IMR-90 (cell line): ENCODE measurements around the gene MEIS2. TPM values are rescaled to one million over a fixed set of nuclear protein-coding genes. Genes with fewer than 3 reads are reported as not detected.

ENCODE experiments used
- ATAC-seq: fragments of 200-7000 bp; cut with Tn5 transposase; 2 replicates; pipeline ENCODE4 v1.9.1; 2020; ENCODE audit warnings: low read depth, mild to moderate bottlenecking, moderate library complexity
- BruUV-seq: library from RNA; stranded (reverse); fragments of 400-500 nt; replicated peaks from 2 replicates; lab custom pipeline; 2021; lab: Mats Ljungman, UMichigan
- CTCF ChIA-PET: fragments of 300-600 bp; formaldehyde crosslinking; extraction: SDS; loops from one replicate; lab custom pipeline; 2021; ENCODE audit warnings: antibody characterized with exemption; lab: Yijun Ruan, JAX
- POLR2A ChIA-PET: fragments of 300-600 bp; sonication (Branson Sonifier 250); formaldehyde crosslinking; loops from one replicate; lab custom pipeline; 2022; ENCODE audit warnings: antibody characterized with exemption; ENCODE audit not compliant: unreplicated experiment; lab: Charles Lee
- DNase-seq: peaks from one replicate; pipeline ENCODE4 v3.0.0; 2013
- H2AFZ ChIP-seq: replicated peaks from 2 replicates; pipeline ENCODE3; 2013; ENCODE audit warnings: low read length, mild to moderate bottlenecking; ENCODE audit not compliant: poor library complexity
- H2AK5ac ChIP-seq: 2 replicates; pipeline ENCODE4 v1.6.1; 2013; ENCODE audit warnings: low read depth, low read length, inconsistent platforms
- H2AK9ac ChIP-seq: replicated peaks from 2 replicates; pipeline ENCODE3; 2013; ENCODE audit warnings: mild to moderate bottlenecking, low read depth, low read length, moderate library complexity; ENCODE audit not compliant: poor library complexity
- H2BK120ac ChIP-seq: 2 replicates; pipeline ENCODE4 v1.6.1; 2013; ENCODE audit warnings: low read depth, low read length, inconsistent platforms
- H2BK15ac ChIP-seq: 3 replicates; pipeline ENCODE4 v1.6.1; 2013; ENCODE audit warnings: low read depth, low read length, inconsistent platforms
- H2BK20ac ChIP-seq: 2 replicates; pipeline ENCODE4 v1.6.1; 2013; ENCODE audit warnings: low read depth, mild to moderate bottlenecking, inconsistent platforms, low read length, moderate library complexity
- H2BK5ac ChIP-seq: 2 replicates; pipeline ENCODE4 v1.6.1; 2013; ENCODE audit warnings: mild to moderate bottlenecking, low read depth, low read length, inconsistent platforms; ENCODE audit not compliant: poor library complexity, severe bottlenecking
- H3K14ac ChIP-seq: replicated peaks from 2 replicates; pipeline ENCODE4 v1.6.1; 2013; ENCODE audit warnings: low read depth, low read length, inconsistent platforms
- H3K18ac ChIP-seq: 2 replicates; pipeline ENCODE4 v1.6.1; 2013; ENCODE audit warnings: low read depth, low read length, control low read depth
- H3K23ac ChIP-seq: 2 replicates; pipeline ENCODE4 v1.6.1; 2013; ENCODE audit warnings: low read depth, low read length, inconsistent platforms
- H3K27ac ChIP-seq: 2 replicates; pipeline ENCODE4 v1.5.1; 2013; ENCODE audit warnings: mild to moderate bottlenecking, control low read depth, low read length; ENCODE audit not compliant: insufficient read depth
- H3K27me3 ChIP-seq: 2 replicates; pipeline ENCODE4 v1.6.1; 2013; ENCODE audit warnings: low read length; ENCODE audit not compliant: control insufficient read depth, insufficient read depth
- H3K36me3 ChIP-seq: 2 replicates; pipeline ENCODE4 v1.6.1; 2013; ENCODE audit warnings: low read length, mixed read lengths; ENCODE audit not compliant: control insufficient read depth, insufficient read depth
- H3K4ac ChIP-seq: 2 replicates; pipeline ENCODE4 v1.6.1; 2013; ENCODE audit warnings: low read depth, low read length, inconsistent platforms
- H3K4me1 ChIP-seq: 2 replicates; pipeline ENCODE4 v1.6.1; 2013; ENCODE audit warnings: low read length, mixed read lengths; ENCODE audit not compliant: control insufficient read depth, insufficient read depth
- H3K4me2 ChIP-seq: 2 replicates; pipeline ENCODE4 v1.6.1; 2013; ENCODE audit warnings: low read depth, mild to moderate bottlenecking, control low read depth, low read length, moderate library complexity
- H3K4me3 ChIP-seq: 2 replicates; pipeline ENCODE4 v1.5.1; 2013; ENCODE audit warnings: low read depth, mild to moderate bottlenecking, control low read depth, low read length, moderate library complexity; ENCODE audit not compliant: insufficient read depth
- H3K56ac ChIP-seq: 2 replicates; pipeline ENCODE4 v1.6.1; 2013; ENCODE audit warnings: low read length, inconsistent platforms; ENCODE audit not compliant: insufficient read depth; ENCODE audit errors: extremely low read depth
- H3K79me1 ChIP-seq, 2 experiments: 2 replicates each; pipeline ENCODE4 v1.6.1; 2013; ENCODE audit warnings: low read length in 2 of 2, inconsistent platforms in 1 of 2, low read depth in 1 of 2
- H3K9ac ChIP-seq: 2 replicates; pipeline ENCODE4 v1.6.1; 2013; ENCODE audit warnings: low read depth, low read length, control low read depth
- H3K9me1 ChIP-seq: 2 replicates; pipeline ENCODE4 v1.6.1; 2013; ENCODE audit warnings: low read length, inconsistent platforms; ENCODE audit not compliant: insufficient read depth
- H3K9me3 ChIP-seq: 2 replicates; pipeline ENCODE4 v1.6.1; 2013; ENCODE audit warnings: low read length; ENCODE audit not compliant: control insufficient read depth, insufficient read depth
- H4K20me1 ChIP-seq: 2 replicates; pipeline ENCODE4 v1.6.1; 2013; ENCODE audit warnings: low read length, inconsistent platforms; ENCODE audit not compliant: insufficient read depth
- H4K5ac ChIP-seq: 2 replicates; pipeline ENCODE4 v1.6.1; 2013; ENCODE audit warnings: mild to moderate bottlenecking, low read depth, low read length, control low read depth
- H4K8ac ChIP-seq, 2 experiments: 2 replicates each; pipeline ENCODE4 v1.6.1; 2013; ENCODE audit warnings: low read depth in 2 of 2, low read length in 2 of 2, control low read depth in 1 of 2, inconsistent platforms in 1 of 2
- H4K91ac ChIP-seq: 2 replicates; pipeline ENCODE4 v1.6.1; 2013; ENCODE audit warnings: low read depth, low read length, inconsistent platforms; ENCODE audit not compliant: insufficient read depth
- MAFK ChIP-seq: IDR thresholded peaks from 2 replicates; pipeline ENCODE4 v1.6.1; 2012; ENCODE audit warnings: low read depth, low read length, improper control_type of control experiment
- RCOR1 ChIP-seq: IDR thresholded peaks from 2 replicates; pipeline ENCODE4 v1.6.1; 2012; ENCODE audit warnings: mild to moderate bottlenecking, low read length, improper control_type of control experiment; ENCODE audit not compliant: insufficient replicate concordance
- SMC3 ChIP-seq: fragments of 150-350 bp; IDR thresholded peaks from 2 replicates; pipeline ENCODE4 v1.6.1; 2016; ENCODE audit warnings: low read depth, mild to moderate bottlenecking, antibody characterized with exemption, low read length, moderate library complexity
- WGBS, 2 experiments: methylation state at CpG; one replicate each; pipeline versions ENCODE4 v1.1.5 to v1.1.7; 2013; ENCODE audit warnings: missing lambda C conversion rate in 2 of 2; ENCODE audit not compliant: insufficient read length in 1 of 2; ENCODE audit errors: extremely low coverage in 2 of 2; 5-methylcytosine and 5-hydroxymethylcytosine counted together
- dilution Hi-C: fragments of 300-500 bp; cut with HindIII; formaldehyde crosslinking; loops from one replicate; pipeline ENCODE4 v1.14.3; 2018; ENCODE audit warnings: low sequenced_read_pairs; ENCODE audit not compliant: unreplicated experiment
- in situ Hi-C: fragments of 300-500 bp; cut with MboI; formaldehyde crosslinking; loops from 3 replicates; pipeline ENCODE4 v1.14.3; 2019; ENCODE audit warnings: low sequenced_read_pairs, inconsistent platforms, mixed read lengths
- intact Hi-C: fragments of 100-400 bp; cut with micrococcal nuclease; formaldehyde crosslinking; loops from 2 replicates; pipeline ENCODE4 v1.10.0; 2022
- polyA plus RNA-seq, 3 experiments: library from polyadenylated mRNA; depleted of rRNA; stranded (reverse); fragments of >200 nt; gene quantifications; 2 replicates each; pipeline ENCODE4 v1.2.3, GENCODE V29; 2012; ENCODE audit warnings: low replicate concordance in 1 of 3
- total RNA-seq: library from RNA; depleted of rRNA; stranded (reverse); fragments of >200 nt; gene quantifications from 2 replicates; pipeline ENCODE4 v1.2.3, GENCODE V29; 2012
- TF ChIP-seq, protein P1 (sequence below): fragments of 150-350 bp; IDR thresholded peaks from 2 replicates; pipeline ENCODE4 v1.6.1; 2016; ENCODE audit warnings: low read depth, mild to moderate bottlenecking, low read length, moderate library complexity, borderline replicate concordance

MEIS2 gene
- total and polyA plus RNA-seq, 2 of the 4 experiments (the other 2 are of a cell fraction) = 70.1 to 71.3 TPM

DNA sequence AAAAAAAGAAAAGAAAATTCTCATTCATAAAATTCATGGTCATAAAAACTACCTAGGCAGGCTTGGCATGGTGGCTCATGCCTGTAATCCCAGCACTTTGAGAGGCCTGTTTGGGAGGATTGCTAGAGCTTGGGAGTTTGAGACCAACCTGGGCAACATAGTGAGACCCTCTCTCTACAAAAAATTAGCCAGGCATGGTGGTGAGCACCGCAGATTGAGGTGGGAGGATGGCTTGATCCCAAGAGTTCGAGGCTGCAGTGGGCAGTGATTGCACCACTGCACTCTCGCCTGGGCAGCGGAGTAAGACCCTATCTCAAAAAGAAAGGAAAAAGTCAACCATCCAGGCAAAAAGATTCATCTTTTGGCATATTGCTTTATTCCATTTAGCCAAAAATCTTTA, 58.5 kb downstream of the MEIS2 start:
- CTCF ChIA-PET = no interaction called here
- Histone ChIP-seq H4K5ac (no peak overlapping the region), H3K14ac (no peak overlapping the region), H3K27ac (no peak overlapping the region), H3K4me1 (peaks cover 10% of the 10 kb centered on the region; the same call in 1 of the 2 replicates), H2BK120ac (no peak overlapping the region), H3K56ac (no peak overlapping the region), H2BK15ac (no peak overlapping the region), H3K4me3 (no peak overlapping the region), H2AK9ac (no peak overlapping the region), H2AFZ (no peak overlapping the region), H2BK5ac (no peak overlapping the region), H3K23ac (no peak overlapping the region), H2AK5ac (no peak overlapping the region), H3K36me3 (peaks cover 16% of the 10 kb centered on the region; the same call in 1 of the 2 replicates), H3K9ac (no peak overlapping the region), H3K79me1 (peaks cover 19 to 47% of the 10 kb centered on the region in 2 experiments), H3K9me3 (no peaks in the 10 kb centered on the region), H3K9me1 (peaks cover 16% of the 10 kb centered on the region), H3K27me3 (no peaks in the 10 kb centered on the region), H3K18ac (no peak overlapping the region), H3K4me2 (no peak overlapping the region), H4K20me1 (peaks cover 9% of the 10 kb centered on the region; the same call in 1 of the 2 replicates), H4K91ac (no peak overlapping the region), H4K8ac (no peak overlapping the region), H3K4ac (no peak overlapping the region), H2BK20ac (no peak overlapping the region)
- no TSS peak for BruUV-seq
- TF ChIP-seq RCOR1 (no peak), MAFK (no peak), SMC3 (no peak)
- TF ChIP-seq, protein P1, sequence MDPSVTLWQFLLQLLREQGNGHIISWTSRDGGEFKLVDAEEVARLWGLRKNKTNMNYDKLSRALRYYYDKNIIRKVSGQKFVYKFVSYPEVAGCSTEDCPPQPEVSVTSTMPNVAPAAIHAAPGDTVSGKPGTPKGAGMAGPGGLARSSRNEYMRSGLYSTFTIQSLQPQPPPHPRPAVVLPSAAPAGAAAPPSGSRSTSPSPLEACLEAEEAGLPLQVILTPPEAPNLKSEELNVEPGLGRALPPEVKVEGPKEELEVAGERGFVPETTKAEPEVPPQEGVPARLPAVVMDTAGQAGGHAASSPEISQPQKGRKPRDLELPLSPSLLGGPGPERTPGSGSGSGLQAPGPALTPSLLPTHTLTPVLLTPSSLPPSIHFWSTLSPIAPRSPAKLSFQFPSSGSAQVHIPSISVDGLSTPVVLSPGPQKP = no peak
- intact Hi-C loops = no loop called here
- DNase-seq (no peak), ATAC-seq (no peak)
- in situ Hi-C loops = no loop called here
- dilution Hi-C loops = no loop called here
- WGBS, 2 experiments = no CpG with 5 or more reads among the region's 4 CpGs
- POLR2A ChIA-PET = no interaction called here
